NB4 (cell line): Measurements from ENCODE around the gene NUP160.

Experiments
- CTCF ChIP-seq: IDR thresholded peaks from one replicate; pipeline ENCODE4 v1.5.1; 2012; ENCODE audit warnings: low read depth, low read length
- POLR2A ChIP-seq: IDR thresholded peaks from 2 replicates; pipeline ENCODE4 v1.6.1; 2011; ENCODE audit warnings: mild to moderate bottlenecking; ENCODE audit not compliant: insufficient read length; ENCODE audit errors: extremely low read depth

GRCh38 chr11:47768101-47768612 lies 80.0 kb downstream of the NUP160 start:
- no peak for TF ChIP-seq POLR2A
- no peak for TF ChIP-seq CTCF
